GM12892 (cell line): Measurements from ENCODE around the gene ANGPT4.

ENCODE experiments used
- POLR2AphosphoS5 ChIP-seq: IDR thresholded peaks from 2 replicates; pipeline ENCODE4 v1.6.1; 2011; ENCODE audit warnings: low read depth, low read length, control low read depth
- TAF1 ChIP-seq: IDR thresholded peaks from 2 replicates; pipeline ENCODE4 v1.6.1; 2011; ENCODE audit warnings: low read depth, mild to moderate bottlenecking, control low read depth, low read length, borderline replicate concordance

DNA sequence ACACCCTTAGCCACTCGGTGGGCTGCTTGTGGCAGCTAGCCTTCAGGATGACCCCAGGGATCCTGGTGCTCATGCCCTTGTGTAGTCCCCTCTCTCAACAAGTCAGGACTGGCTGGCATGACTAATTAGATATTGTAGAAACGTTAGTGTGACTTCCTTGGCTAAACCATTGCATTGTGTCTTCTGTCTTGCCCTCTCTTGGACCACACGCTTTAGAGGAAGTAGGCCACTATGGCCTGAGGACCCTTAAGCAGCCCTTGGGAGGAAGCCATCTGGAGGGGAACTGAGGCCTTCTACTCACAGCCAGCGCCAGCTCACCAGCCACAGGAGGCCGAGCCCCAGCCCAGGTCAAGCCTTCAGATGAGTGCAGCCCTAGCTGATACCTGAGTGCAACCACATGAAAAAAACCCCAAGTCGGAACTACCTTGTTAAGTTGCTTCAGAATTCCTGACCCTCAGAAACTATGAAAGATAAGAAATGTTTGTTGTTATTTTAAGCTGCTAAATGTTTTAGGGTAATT, 10.1 kb downstream of the ANGPT4 start:
- TF ChIP-seq TAF1 (no peak), POLR2AphosphoS5 (no peak)
